Medulla oblongata (tissue), 1 donor: ENCODE results near the gene CAPN12.

ENCODE experiments used
- DNase-seq: peaks from one replicate; pipeline ENCODE4 v3.0.0-alpha.2; 2015; ENCODE audit errors: extremely low spot score

Gene CAPN12

GRCh38 chr19:38697641-38698071 lies 46.6 kb downstream of the CAPN12 start:
- DNase-seq, result no peak

- DNase-seq, result no peak
Measured at GRCh38 chr19:38697197-38697596, 47.1 kb downstream of the CAPN12 start.

- DNase-seq, result no peak
Measured at GRCh38 chr19:38696729-38697055, 47.6 kb downstream of the CAPN12 start.

DNA sequence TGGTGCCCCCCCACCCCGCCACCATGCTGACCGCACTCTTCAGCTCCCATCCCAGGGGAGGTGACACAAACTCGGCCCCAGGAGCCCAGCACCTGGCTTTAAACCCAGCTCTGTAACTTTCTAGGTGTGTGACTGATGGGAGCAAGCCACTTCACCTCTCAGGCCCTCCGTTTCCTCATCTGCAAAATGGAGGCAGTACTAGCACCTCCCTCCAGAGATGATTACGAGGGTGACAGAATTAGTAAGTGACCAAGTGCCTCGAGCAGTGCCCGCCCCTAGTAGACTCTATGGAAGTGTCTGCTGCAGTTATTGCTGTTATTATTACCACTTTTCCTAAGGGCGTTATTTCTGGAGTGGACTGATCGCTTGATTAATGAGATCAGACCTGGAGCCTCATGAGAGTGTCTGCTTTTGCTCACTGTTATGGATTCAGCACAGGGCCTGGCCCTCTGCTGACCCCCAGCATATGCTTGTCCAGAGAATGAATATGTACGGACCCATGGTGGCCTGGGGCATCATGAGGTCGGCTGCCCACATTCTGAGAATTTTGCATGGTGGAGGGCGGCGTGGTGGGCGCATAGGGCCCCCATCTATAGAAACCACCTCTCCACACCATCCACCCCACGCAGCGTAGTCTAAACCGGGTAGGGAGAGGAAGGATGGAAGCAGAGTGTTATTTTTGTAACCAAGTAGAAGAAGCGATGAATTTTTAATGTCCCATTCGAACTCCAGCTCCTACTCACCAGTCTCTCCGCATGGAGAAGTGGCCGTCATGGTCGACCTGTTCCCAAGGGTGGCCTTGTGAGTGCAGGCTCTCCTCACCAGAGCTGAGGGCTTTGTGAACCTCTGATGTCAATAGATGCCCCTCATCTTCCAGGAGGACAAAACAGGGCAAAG lies 48.2 kb downstream of the CAPN12 start:
- DNase-seq, result no peak

- DNase-seq, result no peak
Measured at GRCh38 chr19:38695317-38695683, 49.0 kb downstream of the CAPN12 start.

DNA sequence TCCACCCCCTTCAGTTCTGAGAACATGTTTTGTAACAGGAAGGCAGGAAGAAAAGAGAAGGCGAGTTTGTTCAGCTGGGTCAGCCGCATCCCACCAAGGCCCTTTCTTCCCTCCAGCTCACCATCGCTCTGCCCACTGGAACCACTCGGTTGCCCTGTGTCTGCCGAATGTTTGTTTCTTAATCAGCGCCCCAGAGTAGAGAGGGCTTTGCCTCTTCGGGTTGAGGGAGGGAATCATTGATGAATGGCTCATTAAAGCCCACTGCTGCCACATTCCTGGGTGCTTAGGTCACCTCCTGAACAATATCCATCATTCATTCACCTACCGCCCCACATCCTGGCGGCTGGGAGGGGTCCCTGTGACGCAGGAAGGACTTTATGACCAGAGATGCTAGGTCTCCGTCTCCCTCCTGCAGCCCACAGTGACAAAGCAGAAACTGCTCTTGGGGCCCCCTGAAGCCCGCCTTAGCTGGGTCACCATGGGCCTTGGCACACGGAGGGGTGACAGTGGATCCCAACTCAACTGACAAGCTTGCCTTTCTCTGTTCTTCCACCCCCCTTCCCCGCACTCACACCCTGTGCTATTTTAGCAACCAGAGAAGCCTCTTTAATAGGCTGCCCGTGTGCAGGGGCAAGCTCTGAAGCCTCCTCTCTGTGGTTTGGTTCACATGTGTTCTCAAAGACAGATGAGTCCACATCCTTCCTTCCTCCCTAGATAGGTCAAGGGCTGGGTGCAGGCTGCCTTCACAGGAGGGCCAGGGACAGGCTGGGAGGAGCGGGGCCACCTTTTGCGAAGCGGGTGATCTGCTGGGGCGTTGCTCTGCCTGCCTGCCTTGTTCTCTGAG lies 50.7 kb downstream of the CAPN12 start:
- no peak for DNase-seq

DNA sequence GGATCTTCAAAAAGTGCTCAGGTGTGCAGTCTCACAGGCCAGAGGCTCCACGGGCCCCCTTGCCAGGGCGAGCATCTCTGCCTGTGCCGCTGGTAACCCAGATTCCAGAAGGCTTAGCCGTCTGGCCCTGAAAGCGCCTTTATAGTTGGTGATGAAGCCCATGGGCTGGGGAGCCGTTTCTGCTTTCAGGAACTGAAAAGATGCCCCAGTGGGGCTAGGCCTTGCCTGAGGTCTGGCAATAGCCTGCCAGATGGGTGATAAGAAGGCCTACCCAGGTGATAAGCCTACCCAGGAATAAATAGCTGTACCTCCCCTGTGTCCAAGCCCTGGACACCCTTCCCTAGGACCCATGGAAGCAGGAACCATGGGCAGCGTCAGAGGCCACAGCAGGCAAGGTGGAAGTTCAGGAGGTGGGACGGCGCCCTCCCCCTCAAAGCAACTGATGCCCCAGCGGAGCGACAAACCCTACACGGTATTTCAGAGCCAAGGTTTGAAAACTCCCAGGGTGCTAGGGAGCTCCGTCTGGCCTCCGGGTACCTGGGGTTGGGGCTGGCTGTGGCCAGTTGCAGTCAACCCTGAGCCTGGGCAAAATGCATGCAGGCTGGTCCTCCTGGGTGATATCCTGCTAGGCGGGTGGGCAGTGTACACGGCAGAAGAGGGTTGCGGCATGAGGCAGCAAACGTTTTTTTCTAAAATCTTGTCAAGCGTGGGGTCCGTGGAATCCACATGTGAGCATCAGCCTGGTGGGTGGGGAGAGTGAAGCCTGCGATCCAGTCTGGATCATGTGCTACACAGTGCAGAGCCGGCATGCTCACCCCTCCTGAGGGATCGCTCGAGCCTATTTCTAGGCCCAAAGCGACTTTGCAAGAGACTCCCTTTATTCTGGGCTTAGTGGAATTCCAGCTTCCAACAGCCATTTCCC lies 51.6 kb downstream of the CAPN12 start:
- no peak for DNase-seq

- no peak for DNase-seq
Measured at GRCh38 chr19:38691938-38692457, 52.3 kb downstream of the CAPN12 start.

DNA sequence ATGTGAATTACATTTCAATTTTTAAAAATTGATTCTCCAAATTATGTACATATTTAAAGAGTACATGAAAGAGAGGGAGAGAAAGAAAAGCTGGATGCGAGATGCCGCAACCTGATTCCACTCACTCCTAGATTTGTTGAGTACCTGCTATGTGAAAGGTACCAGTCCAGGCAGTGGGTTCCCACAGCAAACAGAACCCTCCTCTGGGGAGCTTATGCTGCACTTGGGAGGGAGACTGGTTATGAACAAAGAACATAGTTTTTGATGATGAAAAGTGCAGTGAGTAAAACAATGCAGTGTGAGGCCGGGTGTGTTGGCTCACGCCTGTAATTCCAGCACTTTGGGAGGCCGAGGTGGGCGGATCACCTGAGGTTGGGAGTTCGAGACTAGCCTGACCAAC lies 53.4 kb downstream of the CAPN12 start:
- DNase-seq, result no peak

DNA sequence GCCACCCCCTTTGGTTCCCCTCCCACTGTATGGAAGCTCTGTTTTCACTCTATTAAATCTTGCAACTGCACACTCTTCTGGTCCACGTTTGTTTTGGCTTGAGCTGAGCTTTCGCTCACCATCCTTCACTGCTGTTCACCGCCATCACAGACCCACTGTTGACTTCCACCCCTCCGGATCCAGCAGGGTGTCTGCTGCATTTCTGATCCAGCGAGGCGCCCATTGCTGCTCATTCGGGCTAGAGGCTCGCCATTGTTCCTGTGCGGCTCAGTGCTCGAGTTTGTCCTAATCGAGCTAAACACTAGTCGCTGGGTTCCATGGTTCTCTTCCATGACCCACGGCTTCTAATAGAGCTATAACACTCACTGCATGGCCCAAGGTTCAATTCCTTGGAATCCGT lies 54.1 kb downstream of the CAPN12 start:
- DNase-seq, result no peak

GRCh38 chr19:38687837-38688378 lies 56.4 kb downstream of the CAPN12 start:
- DNase-seq, result no peak

- no peak for DNase-seq
Measured at GRCh38 chr19:38686530-38686888, 57.8 kb downstream of the CAPN12 start.

DNA sequence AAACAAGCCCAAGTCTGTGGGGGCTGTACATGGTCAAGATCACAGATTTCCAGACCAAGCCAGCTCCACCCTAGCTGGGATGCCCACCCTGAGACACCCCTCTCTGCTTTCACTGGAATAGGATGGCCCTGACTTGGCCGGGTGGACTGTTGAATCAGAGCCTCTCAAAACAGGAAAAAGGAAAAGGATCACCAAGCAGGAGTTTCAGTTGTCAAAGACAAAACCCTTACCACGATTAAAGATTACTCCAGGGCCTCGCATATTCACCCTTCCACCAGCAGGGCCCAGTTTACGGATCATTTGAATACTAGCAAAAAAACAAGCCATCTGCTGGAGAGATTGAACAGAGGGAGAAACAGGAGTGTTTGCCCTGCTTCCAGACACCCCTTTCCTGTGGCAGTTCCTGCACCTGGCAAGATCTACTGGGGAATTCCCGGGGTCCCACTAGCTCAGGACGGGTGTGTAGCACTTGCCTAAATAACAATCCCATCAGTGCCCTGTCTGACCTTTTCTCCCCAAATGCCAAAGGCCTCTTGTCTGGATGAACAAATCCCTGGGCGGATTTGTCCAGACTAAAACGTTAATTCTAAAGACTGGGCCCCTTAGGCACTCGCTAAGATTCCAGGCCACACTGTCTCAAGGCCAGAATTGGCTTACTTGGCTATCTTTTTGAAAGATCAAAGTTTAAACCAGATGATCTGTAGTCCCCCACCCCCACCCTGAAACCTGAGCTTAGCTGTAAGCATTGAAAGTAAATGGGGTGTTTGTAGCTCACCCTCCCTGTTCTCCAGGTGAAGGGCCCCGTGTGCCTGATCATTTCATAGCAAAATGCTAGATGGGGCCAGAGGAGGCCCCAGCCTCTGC lies 58.4 kb downstream of the CAPN12 start:
- DNase-seq, result no peak

- DNase-seq, result no peak
Measured at GRCh38 chr19:38684862-38685665, 59.2 kb downstream of the CAPN12 start.

DNA sequence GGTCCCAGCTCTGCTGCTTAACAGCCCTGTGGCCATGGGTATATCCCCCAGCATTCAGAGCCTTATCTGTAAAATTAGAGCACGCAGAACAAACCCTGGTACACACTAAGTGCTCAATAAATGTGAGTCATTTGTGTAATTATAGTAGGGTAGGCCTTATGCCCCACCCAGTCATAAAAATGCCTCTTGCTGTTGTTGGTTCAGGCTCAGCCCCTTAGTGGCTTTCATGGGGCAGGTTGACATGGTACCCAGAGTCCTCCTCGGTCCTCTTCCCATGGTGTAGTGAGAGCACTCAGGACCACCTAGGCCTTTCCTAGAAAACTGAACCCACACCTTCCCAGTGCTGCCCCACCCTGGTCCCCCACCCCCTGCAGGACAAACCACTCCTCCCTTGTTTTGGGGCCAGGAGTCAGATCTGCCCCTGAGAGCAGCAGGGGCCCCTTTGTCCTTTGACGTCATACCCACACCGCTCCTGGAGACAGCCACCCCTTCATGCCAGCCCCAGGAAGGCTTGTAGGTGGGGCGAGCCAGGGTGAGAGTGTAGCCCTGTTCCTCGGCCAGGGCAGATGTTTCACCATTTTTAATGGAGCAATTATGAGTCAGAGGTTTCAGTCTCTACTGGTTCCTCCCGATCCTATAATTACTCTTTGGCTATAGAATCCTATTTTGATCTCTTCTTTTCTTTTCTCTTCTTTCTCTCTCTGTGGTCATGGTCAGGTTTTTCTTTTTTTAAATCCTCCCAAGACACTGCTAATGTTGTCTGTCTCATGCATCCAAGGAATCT lies 60.0 kb downstream of the CAPN12 start:
- DNase-seq, result no peak

DNA sequence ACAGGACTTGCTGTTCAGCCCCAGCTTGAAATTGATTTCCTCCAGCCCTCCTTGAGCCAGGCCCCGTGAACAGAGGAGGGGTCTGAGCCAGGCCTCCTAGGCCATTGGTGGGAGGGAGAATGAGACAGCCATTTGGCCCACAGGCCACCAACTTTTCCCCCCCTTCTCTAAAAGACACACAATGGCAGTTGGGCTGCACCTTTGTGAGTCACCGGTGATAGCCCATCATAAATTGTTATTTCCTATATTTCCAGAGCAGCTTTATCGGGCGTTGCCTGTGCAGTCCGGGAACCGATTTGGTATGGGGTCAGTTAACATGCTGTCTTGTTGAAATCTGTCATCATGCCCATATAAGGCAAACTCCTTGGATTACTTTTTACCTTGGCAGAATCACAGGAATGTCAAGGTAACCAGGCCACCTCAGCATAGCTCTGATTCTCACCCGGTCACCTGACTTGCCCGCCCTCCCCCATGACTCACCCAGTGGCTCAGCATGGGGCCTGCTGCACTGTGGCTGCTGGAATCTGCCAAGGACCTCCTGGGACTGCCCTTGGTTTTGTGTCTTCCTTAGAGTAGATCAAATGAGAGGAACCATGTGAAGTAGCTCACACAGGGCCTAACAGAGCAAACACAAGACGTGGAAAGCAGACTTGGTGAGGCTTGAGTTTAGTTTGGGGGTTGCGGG lies 60.7 kb downstream of the CAPN12 start:
- DNase-seq, result no peak

DNA sequence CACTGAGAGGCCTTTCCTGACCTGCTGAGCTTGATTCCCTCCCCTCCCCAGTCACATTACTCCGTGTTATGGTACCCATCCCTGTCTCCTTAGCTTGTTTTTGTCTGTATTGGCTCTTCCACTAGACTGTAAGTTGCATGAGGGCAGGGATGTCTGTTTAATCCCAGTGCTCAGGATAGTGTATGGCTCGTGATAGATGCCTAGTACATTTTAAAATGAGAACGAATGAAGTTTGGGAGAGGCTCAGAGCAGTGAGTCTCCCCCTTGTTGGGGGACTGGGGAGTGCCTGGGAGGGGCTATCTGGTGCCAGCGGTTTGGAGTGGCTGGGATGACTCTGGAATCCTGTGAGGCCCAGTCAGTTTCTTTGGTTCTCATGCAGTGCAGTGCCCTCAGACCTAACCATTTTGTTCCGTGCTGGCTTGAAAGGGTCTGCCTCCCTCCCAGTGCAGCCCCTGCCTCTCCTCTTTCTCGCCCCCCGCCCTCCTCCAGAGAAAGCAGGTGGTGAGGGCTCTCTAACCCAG lies 61.3 kb downstream of the CAPN12 start:
- DNase-seq, result no peak
